ENCODE data around the gene ZNF487. TPM values are rescaled to one million over a fixed set of nuclear protein-coding genes. Genes with fewer than 3 reads are reported as not detected.

Gene ZNF487
- total and polyA plus RNA-seq, 2 of the 13 experiments (the other 11 are each of a cell fraction or from before 2014, with no cell fraction given): 7.4 to 8.8 TPM

GRCh38 chr10:43420369-43421200 lies 16.3 kb upstream of the ZNF487 start (continued):
- TF ChIP-seq HNF1A (IDR thresholded peaks at IDR 0.05; ENCODE audit: low read depth) (no peak), HNF1A (CRISPR knock-in tag; IDR thresholded peaks at IDR 0.05; ENCODE audit: borderline replicate concordance) (peak; percentile 83), ZNF792 (CRISPR knock-in tag; IDR thresholded peaks at IDR 0.05) (peak; percentile 99), SMC3 (IDR thresholded peaks at IDR 0.05; ENCODE audit: low read length) (no peak; the same call in 1 of the 2 replicates), NRL (CRISPR knock-in tag; IDR thresholded peaks at IDR 0.05; ENCODE audit: borderline replicate concordance) (peak; percentile 98), ZNF432 (CRISPR knock-in tag; IDR thresholded peaks at IDR 0.05; ENCODE audit: borderline replicate concordance) (peak; percentile 39; the same call in 1 of the 2 replicates), MAZ (IDR thresholded peaks at IDR 0.05; ENCODE audit: borderline replicate concordance, low read depth, low read length) (no peak; the same call in 1 of the 2 replicates), MAZ (CRISPR knock-in tag; IDR thresholded peaks at IDR 0.05; ENCODE audit: low read depth) (peak; percentile 94), GATAD1 (CRISPR knock-in tag; IDR thresholded peaks at IDR 0.05) (peak; percentile 86), ZNF737 (CRISPR knock-in tag; IDR thresholded peaks at IDR 0.05; ENCODE audit: borderline replicate concordance) (peak; percentile 99; the same call in 1 of the 2 replicates), TBX3 (IDR thresholded peaks at IDR 0.05; ENCODE audit: borderline replicate concordance) (peak; percentile 72; the same call in 1 of the 2 replicates), ZSCAN12 (CRISPR knock-in tag; IDR thresholded peaks at IDR 0.05) (peak; percentile 76; the same call in 1 of the 2 replicates), SOX5 (CRISPR knock-in tag; IDR thresholded peaks at IDR 0.05; ENCODE audit: borderline replicate concordance) (peak; percentile 90), KDM5A (IDR thresholded peaks at IDR 0.05; ENCODE audit: borderline replicate concordance, low read length) (no peak; the same call in 1 of the 2 replicates), HOXA9 (CRISPR knock-in tag; IDR thresholded peaks at IDR 0.05; ENCODE audit: borderline replicate concordance) (no peak), CREB3 (CRISPR knock-in tag; IDR thresholded peaks at IDR 0.05) (peak; percentile 84; the same call in 1 of the 2 replicates), E2F2 (CRISPR knock-in tag; IDR thresholded peaks at IDR 0.05; ENCODE audit: borderline replicate concordance) (peak; percentile 86; the same call in 1 of the 2 replicates), ZNF800 (CRISPR knock-in tag; IDR thresholded peaks at IDR 0.05) (peak; percentile 87; the same call in 1 of the 2 replicates)

Data from HepG2 (cell line).